ENCODE measurements around the gene SLC39A6. TPM values are rescaled to one million over a fixed set of nuclear protein-coding genes. Genes with fewer than 3 reads are reported as not detected.

The SLC39A6 gene
- total and polyA plus RNA-seq, 2 experiments from 2014 or later, result 20.8 to 47.3 TPM

DNA sequence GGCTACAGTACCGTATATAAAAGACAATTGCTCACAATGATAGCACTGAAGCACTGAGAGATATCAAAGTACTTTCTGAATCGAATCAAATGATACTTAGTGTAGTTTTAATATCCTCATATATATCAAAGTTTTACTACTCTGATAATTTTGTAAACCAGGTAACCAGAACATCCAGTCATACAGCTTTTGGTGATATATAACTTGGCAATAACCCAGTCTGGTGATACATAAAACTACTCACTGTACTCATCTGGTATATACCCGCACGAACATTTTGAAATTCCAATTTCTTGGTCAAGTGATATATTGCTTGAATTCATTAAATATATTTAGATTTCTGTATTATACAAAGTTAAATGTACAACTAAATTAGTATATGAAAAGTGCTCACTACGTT, 20.5 kb downstream of the SLC39A6 start:
- DNase-seq (ENCODE audit: low spot score), result no peak
- Histone ChIP-seq H3K36me3 (ENCODE audit: insufficient read depth) (peaks cover 21% of the 10 kb centered on the region; the same call in 1 of the 2 replicates), H3K79me2 (replicated peaks; ENCODE audit: insufficient read depth) (no peaks in the 10 kb centered on the region), H3K27me3 (ENCODE audit: insufficient read depth) (no peaks in the 10 kb centered on the region), H3F3A (replicated peaks; ENCODE audit: low read depth) (no peaks in the 10 kb centered on the region), H2AFZ (no peak overlapping the region), H3K4me3 (no peak overlapping the region), H3K27ac (ENCODE audit: low read depth) (no peak overlapping the region), H3K4me1 (ENCODE audit: insufficient read depth) (no peaks in the 10 kb centered on the region), H3K9me2 (ENCODE audit: insufficient read depth) (no peaks in the 10 kb centered on the region), H3K4me2 (no peak overlapping the region), H4K20me1 (replicated peaks; ENCODE audit: insufficient read depth) (no peaks in the 10 kb centered on the region)
- TF ChIP-seq, protein P1, sequence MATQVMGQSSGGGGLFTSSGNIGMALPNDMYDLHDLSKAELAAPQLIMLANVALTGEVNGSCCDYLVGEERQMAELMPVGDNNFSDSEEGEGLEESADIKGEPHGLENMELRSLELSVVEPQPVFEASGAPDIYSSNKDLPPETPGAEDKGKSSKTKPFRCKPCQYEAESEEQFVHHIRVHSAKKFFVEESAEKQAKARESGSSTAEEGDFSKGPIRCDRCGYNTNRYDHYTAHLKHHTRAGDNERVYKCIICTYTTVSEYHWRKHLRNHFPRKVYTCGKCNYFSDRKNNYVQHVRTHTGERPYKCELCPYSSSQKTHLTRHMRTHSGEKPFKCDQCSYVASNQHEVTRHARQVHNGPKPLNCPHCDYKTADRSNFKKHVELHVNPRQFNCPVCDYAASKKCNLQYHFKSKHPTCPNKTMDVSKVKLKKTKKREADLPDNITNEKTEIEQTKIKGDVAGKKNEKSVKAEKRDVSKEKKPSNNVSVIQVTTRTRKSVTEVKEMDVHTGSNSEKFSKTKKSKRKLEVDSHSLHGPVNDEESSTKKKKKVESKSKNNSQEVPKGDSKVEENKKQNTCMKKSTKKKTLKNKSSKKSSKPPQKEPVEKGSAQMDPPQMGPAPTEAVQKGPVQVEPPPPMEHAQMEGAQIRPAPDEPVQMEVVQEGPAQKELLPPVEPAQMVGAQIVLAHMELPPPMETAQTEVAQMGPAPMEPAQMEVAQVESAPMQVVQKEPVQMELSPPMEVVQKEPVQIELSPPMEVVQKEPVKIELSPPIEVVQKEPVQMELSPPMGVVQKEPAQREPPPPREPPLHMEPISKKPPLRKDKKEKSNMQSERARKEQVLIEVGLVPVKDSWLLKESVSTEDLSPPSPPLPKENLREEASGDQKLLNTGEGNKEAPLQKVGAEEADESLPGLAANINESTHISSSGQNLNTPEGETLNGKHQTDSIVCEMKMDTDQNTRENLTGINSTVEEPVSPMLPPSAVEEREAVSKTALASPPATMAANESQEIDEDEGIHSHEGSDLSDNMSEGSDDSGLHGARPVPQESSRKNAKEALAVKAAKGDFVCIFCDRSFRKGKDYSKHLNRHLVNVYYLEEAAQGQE (IDR thresholded peaks at IDR 0.05; ENCODE audit: unreplicated experiment), result no peak
- TF ChIP-seq JUNB (IDR thresholded peaks at IDR 0.05; ENCODE audit: unreplicated experiment) (no peak), CTCF (conservative IDR thresholded peaks at IDR 0.05; ENCODE audit: low read depth in 2 of 2) (no peak), STAT1 (IDR thresholded peaks at IDR 0.05; ENCODE audit: unreplicated experiment) (no peak), NANOG (IDR thresholded peaks at IDR 0.05; ENCODE audit: borderline replicate concordance) (no peak), ZNF114 (CRISPR knock-in tag; IDR thresholded peaks at IDR 0.05) (no peak), CREB1 (CRISPR knock-in tag; IDR thresholded peaks at IDR 0.05; ENCODE audit: low read depth) (no peak), EZH2phosphoT487 (IDR thresholded peaks at IDR 0.05; ENCODE audit: unreplicated experiment) (no peak), EZH2 (IDR thresholded peaks at IDR 0.05; ENCODE audit: low read depth, unreplicated experiment) (no peak), POLR2AphosphoS5 (IDR thresholded peaks at IDR 0.05; ENCODE audit: low read depth) (no peak), ZNF331 (CRISPR knock-in tag; IDR thresholded peaks at IDR 0.05; ENCODE audit: low read depth) (no peak), ETS1 (IDR thresholded peaks at IDR 0.05) (no peak)
- TF ChIP-seq, protein P2, sequence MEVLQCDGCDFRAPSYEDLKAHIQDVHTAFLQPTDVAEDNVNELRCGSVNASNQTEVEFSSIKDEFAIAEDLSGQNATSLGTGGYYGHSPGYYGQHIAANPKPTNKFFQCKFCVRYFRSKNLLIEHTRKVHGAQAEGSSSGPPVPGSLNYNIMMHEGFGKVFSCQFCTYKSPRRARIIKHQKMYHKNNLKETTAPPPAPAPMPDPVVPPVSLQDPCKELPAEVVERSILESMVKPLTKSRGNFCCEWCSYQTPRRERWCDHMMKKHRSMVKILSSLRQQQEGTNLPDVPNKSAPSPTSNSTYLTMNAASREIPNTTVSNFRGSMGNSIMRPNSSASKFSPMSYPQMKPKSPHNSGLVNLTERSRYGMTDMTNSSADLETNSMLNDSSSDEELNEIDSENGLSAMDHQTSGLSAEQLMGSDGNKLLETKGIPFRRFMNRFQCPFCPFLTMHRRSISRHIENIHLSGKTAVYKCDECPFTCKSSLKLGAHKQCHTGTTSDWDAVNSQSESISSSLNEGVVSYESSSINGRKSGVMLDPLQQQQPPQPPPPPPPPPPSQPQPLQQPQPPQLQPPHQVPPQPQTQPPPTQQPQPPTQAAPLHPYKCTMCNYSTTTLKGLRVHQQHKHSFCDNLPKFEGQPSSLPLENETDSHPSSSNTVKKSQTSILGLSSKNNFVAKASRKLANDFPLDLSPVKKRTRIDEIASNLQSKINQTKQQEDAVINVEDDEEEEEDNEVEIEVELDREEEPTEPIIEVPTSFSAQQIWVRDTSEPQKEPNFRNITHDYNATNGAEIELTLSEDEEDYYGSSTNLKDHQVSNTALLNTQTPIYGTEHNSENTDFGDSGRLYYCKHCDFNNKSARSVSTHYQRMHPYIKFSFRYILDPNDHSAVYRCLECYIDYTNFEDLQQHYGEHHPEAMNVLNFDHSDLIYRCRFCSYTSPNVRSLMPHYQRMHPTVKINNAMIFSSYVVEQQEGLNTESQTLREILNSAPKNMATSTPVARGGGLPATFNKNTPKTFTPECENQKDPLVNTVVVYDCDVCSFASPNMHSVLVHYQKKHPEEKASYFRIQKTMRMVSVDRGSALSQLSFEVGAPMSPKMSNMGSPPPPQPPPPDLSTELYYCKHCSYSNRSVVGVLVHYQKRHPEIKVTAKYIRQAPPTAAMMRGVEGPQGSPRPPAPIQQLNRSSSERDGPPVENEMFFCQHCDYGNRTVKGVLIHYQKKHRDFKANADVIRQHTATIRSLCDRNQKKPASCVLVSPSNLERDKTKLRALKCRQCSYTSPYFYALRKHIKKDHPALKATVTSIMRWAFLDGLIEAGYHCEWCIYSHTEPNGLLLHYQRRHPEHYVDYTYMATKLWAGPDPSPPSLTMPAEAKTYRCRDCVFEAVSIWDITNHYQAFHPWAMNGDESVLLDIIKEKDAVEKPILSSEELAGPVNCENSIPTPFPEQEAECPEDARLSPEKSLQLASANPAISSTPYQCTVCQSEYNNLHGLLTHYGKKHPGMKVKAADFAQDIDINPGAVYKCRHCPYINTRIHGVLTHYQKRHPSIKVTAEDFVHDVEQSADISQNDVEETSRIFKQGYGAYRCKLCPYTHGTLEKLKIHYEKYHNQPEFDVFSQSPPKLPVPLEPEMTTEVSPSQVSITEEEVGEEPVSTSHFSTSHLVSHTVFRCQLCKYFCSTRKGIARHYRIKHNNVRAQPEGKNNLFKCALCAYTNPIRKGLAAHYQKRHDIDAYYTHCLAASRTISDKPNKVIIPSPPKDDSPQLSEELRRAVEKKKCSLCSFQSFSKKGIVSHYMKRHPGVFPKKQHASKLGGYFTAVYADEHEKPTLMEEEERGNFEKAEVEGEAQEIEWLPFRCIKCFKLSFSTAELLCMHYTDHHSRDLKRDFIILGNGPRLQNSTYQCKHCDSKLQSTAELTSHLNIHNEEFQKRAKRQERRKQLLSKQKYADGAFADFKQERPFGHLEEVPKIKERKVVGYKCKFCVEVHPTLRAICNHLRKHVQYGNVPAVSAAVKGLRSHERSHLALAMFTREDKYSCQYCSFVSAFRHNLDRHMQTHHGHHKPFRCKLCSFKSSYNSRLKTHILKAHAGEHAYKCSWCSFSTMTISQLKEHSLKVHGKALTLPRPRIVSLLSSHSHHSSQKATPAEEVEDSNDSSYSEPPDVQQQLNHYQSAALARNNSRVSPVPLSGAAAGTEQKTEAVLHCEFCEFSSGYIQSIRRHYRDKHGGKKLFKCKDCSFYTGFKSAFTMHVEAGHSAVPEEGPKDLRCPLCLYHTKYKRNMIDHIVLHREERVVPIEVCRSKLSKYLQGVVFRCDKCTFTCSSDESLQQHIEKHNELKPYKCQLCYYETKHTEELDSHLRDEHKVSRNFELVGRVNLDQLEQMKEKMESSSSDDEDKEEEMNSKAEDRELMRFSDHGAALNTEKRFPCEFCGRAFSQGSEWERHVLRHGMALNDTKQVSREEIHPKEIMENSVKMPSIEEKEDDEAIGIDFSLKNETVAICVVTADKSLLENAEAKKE (CRISPR knock-in tag; IDR thresholded peaks at IDR 0.05), result no peak
- Mint-ChIP-seq H3K4me1 (no peaks in the 10 kb centered on the region), H3K27ac (no peak overlapping the region), H3K27me3 (ENCODE audit: insufficient read depth, low read depth, poor library complexity) (no peaks in the 10 kb centered on the region), H3K4me3 (no peak overlapping the region), H3K36me3 (ENCODE audit: low read depth) (peaks cover 31% of the 10 kb centered on the region), H3K9me3 (peaks cover 5% of the 10 kb centered on the region; the same call in 1 of the 3 replicates)
- ATAC-seq, result no peak

Measured in GM23338 (cell line).